ENCODE results near the gene SHTN1. TPM values are rescaled to one million over a fixed set of nuclear protein-coding genes. Genes with fewer than 3 reads are reported as not detected.

Gene SHTN1
- total RNA-seq, 2 experiments from 2014 or later, result not detected

- Mint-ChIP-seq H3K9me3 (ENCODE audit: insufficient read depth) (no peaks in the 10 kb centered on the region), H3K27ac (no peak overlapping the region), H3K36me3 (ENCODE audit: low read depth) (no peaks in the 10 kb centered on the region), H3K4me3 (no peak overlapping the region), H3K27me3 (ENCODE audit: low read depth) (no peaks in the 10 kb centered on the region), H3K4me1 (ENCODE audit: low read depth) (no peaks in the 10 kb centered on the region)
- ChIA-PET CTCF (no interaction called here), POLR2A (no interaction called here)
- ATAC-seq (no peak), DNase-seq (no peak)
These were observed 95.7 kb downstream of the SHTN1 start for GRCh38 chr10:116909307-116909706.

- DNase-seq (no peak), ATAC-seq (no peak)
- H3K27me3 Mint-ChIP-seq (ENCODE audit: low read depth), result no peaks in the 10 kb centered on the region
- ChIA-PET POLR2A (no interaction called here), CTCF (interaction anchor here (1.0 kb wide), 1 partner anchor 11 kb away, joined by 3 read pairs; no protein-coding TSS in a partner anchor)
- H3K9me3 Mint-ChIP-seq (ENCODE audit: insufficient read depth), result no peaks in the 10 kb centered on the region
- no peaks in the 10 kb centered on the region for H3K36me3 Mint-ChIP-seq (ENCODE audit: low read depth)
- no peak overlapping the region for H3K27ac Mint-ChIP-seq
- H3K4me1 Mint-ChIP-seq (ENCODE audit: low read depth), result no peaks in the 10 kb centered on the region
- H3K4me3 Mint-ChIP-seq, result no peak overlapping the region
These were observed 97.6 kb downstream of the SHTN1 start for GRCh38 chr10:116907245-116907987.

- H3K36me3 Mint-ChIP-seq (ENCODE audit: low read depth), result no peaks in the 10 kb centered on the region
- ChIA-PET CTCF (no interaction called here), POLR2A (no interaction called here)
- H3K9me3 Mint-ChIP-seq (ENCODE audit: insufficient read depth), result no peaks in the 10 kb centered on the region
- H3K4me1 Mint-ChIP-seq (ENCODE audit: low read depth), result no peaks in the 10 kb centered on the region
- H3K4me3 Mint-ChIP-seq, result no peak overlapping the region
- no peaks in the 10 kb centered on the region for H3K27me3 Mint-ChIP-seq (ENCODE audit: low read depth)
- DNase-seq, result no peak
- no peak for ATAC-seq
- no peak overlapping the region for H3K27ac Mint-ChIP-seq
These were observed 99.2 kb downstream of the SHTN1 start for GRCh38 chr10:116905845-116906210.

- Mint-ChIP-seq H3K9me3 (ENCODE audit: insufficient read depth) (no peaks in the 10 kb centered on the region), H3K36me3 (ENCODE audit: low read depth) (no peaks in the 10 kb centered on the region), H3K27ac (no peak overlapping the region), H3K4me3 (no peak overlapping the region), H3K4me1 (ENCODE audit: low read depth) (no peaks in the 10 kb centered on the region), H3K27me3 (ENCODE audit: low read depth) (no peaks in the 10 kb centered on the region)
- POLR2A ChIA-PET, result no interaction called here
- no peak for ATAC-seq
- DNase-seq, result no peak
- CTCF ChIA-PET, result no interaction called here
These were observed 105.4 kb downstream of the SHTN1 start for GRCh38 chr10:116899626-116900025.

GRCh38 chr10:116893686-116894037, 111.3 kb downstream of the SHTN1 start:
- no peaks in the 10 kb centered on the region for H3K9me3 Mint-ChIP-seq (ENCODE audit: insufficient read depth)
- H3K36me3 Mint-ChIP-seq (ENCODE audit: low read depth), result no peaks in the 10 kb centered on the region
- H3K27ac Mint-ChIP-seq, result no peak overlapping the region
- H3K4me1 Mint-ChIP-seq (ENCODE audit: low read depth), result no peaks in the 10 kb centered on the region
- ATAC-seq, result no peak
- ChIA-PET POLR2A (no interaction called here), CTCF (no interaction called here)
- H3K27me3 Mint-ChIP-seq (ENCODE audit: low read depth), result peaks cover 25% of the 10 kb centered on the region
- H3K4me3 Mint-ChIP-seq, result no peak overlapping the region
- DNase-seq, result no peak

- H3K9me3 Mint-ChIP-seq (ENCODE audit: insufficient read depth), result no peaks in the 10 kb centered on the region
- ChIA-PET POLR2A (no interaction called here), CTCF (no interaction called here)
- H3K4me1 Mint-ChIP-seq (ENCODE audit: low read depth), result no peaks in the 10 kb centered on the region
- no peak overlapping the region for H3K4me3 Mint-ChIP-seq
- DNase-seq, result no peak
- H3K27ac Mint-ChIP-seq, result no peak overlapping the region
- ATAC-seq, result no peak
- H3K27me3 Mint-ChIP-seq (ENCODE audit: low read depth), result peaks cover 25% of the 10 kb centered on the region
- no peaks in the 10 kb centered on the region for H3K36me3 Mint-ChIP-seq (ENCODE audit: low read depth)
These were observed 111.9 kb downstream of the SHTN1 start for GRCh38 chr10:116892907-116893685.

GRCh38 chr10:116891208-116891607, 113.8 kb downstream of the SHTN1 start:
- peaks cover 25% of the 10 kb centered on the region for H3K27me3 Mint-ChIP-seq (ENCODE audit: low read depth)
- no peak for ATAC-seq
- no peak overlapping the region for H3K27ac Mint-ChIP-seq
- no peaks in the 10 kb centered on the region for H3K9me3 Mint-ChIP-seq (ENCODE audit: insufficient read depth)
- ChIA-PET POLR2A (no interaction called here), CTCF (interaction anchor here (1.7 kb wide), 1 partner anchor 284 kb away, joined by 5 read pairs; no protein-coding TSS in a partner anchor)
- no peaks in the 10 kb centered on the region for H3K36me3 Mint-ChIP-seq (ENCODE audit: low read depth)
- no peak overlapping the region for H3K4me3 Mint-ChIP-seq
- no peaks in the 10 kb centered on the region for H3K4me1 Mint-ChIP-seq (ENCODE audit: low read depth)
- no peak for DNase-seq

GRCh38 chr10:116889066-116889465, 115.9 kb downstream of the SHTN1 start:
- Mint-ChIP-seq H3K27me3 (ENCODE audit: low read depth) (peaks cover 23% of the 10 kb centered on the region), H3K9me3 (ENCODE audit: insufficient read depth) (no peaks in the 10 kb centered on the region), H3K4me1 (ENCODE audit: low read depth) (no peaks in the 10 kb centered on the region), H3K27ac (no peak overlapping the region), H3K4me3 (no peak overlapping the region), H3K36me3 (ENCODE audit: low read depth) (no peaks in the 10 kb centered on the region)
- no peak for ATAC-seq
- POLR2A ChIA-PET, result no interaction called here
- DNase-seq, result no peak
- CTCF ChIA-PET, result no interaction called here

- H3K4me1 Mint-ChIP-seq (ENCODE audit: low read depth), result no peaks in the 10 kb centered on the region
- H3K36me3 Mint-ChIP-seq (ENCODE audit: low read depth), result no peaks in the 10 kb centered on the region
- POLR2A ChIA-PET, result no interaction called here
- DNase-seq, result no peak
- CTCF ChIA-PET, result no interaction called here
- H3K27ac Mint-ChIP-seq, result no peak overlapping the region
- no peaks in the 10 kb centered on the region for H3K9me3 Mint-ChIP-seq (ENCODE audit: insufficient read depth)
- peaks cover 23% of the 10 kb centered on the region for H3K27me3 Mint-ChIP-seq (ENCODE audit: low read depth)
- H3K4me3 Mint-ChIP-seq, result no peak overlapping the region
- no peak for ATAC-seq
These were observed 116.5 kb downstream of the SHTN1 start for GRCh38 chr10:116888380-116889055.

GRCh38 chr10:116886772-116887171, 118.2 kb downstream of the SHTN1 start:
- Mint-ChIP-seq H3K36me3 (ENCODE audit: low read depth) (no peaks in the 10 kb centered on the region), H3K27ac (no peak overlapping the region), H3K27me3 (ENCODE audit: low read depth) (peaks cover 10% of the 10 kb centered on the region), H3K4me1 (ENCODE audit: low read depth) (no peaks in the 10 kb centered on the region), H3K4me3 (no peak overlapping the region), H3K9me3 (ENCODE audit: insufficient read depth) (no peaks in the 10 kb centered on the region)
- CTCF ChIA-PET, result no interaction called here
- DNase-seq (no peak), ATAC-seq (no peak)
- POLR2A ChIA-PET, result no interaction called here

GRCh38 chr10:116882639-116883038, 122.3 kb downstream of the SHTN1 start:
- ChIA-PET CTCF (no interaction called here), POLR2A (no interaction called here)
- peaks cover 5% of the 10 kb centered on the region for H3K27me3 Mint-ChIP-seq (ENCODE audit: low read depth)
- no peak overlapping the region for H3K4me3 Mint-ChIP-seq
- no peaks in the 10 kb centered on the region for H3K9me3 Mint-ChIP-seq (ENCODE audit: insufficient read depth)
- no peaks in the 10 kb centered on the region for H3K36me3 Mint-ChIP-seq (ENCODE audit: low read depth)
- ATAC-seq, result no peak
- no peaks in the 10 kb centered on the region for H3K4me1 Mint-ChIP-seq (ENCODE audit: low read depth)
- DNase-seq, result no peak
- no peak overlapping the region for H3K27ac Mint-ChIP-seq

GRCh38 chr10:116880716-116881482, 124.1 kb downstream of the SHTN1 start:
- ChIA-PET POLR2A (no interaction called here), CTCF (no interaction called here)
- DNase-seq, result no peak
- H3K36me3 Mint-ChIP-seq (ENCODE audit: low read depth), result no peaks in the 10 kb centered on the region
- H3K27ac Mint-ChIP-seq, result no peak overlapping the region
- ATAC-seq, result no peak
- no peaks in the 10 kb centered on the region for H3K9me3 Mint-ChIP-seq (ENCODE audit: insufficient read depth)
- H3K27me3 Mint-ChIP-seq (ENCODE audit: low read depth), result peaks cover 5% of the 10 kb centered on the region
- no peaks in the 10 kb centered on the region for H3K4me1 Mint-ChIP-seq (ENCODE audit: low read depth)
- no peak overlapping the region for H3K4me3 Mint-ChIP-seq

All from activated CD8-positive, alpha-beta T cell treated with anti-CD3 and anti-CD28 coated beads, Interleukin-2, amount 10 ng/mL, durations not matched to agents 7 days and 5 days (primary cell).